Erythroblast (primary cell): Measurements from ENCODE around the gene TTC38.
A peak's percentile ranks its signal among the peaks of the same experiment; 100 is the strongest.
"Not testable (repeated sequence)": the region's sequence is repeated elsewhere in the genome, so short reads cannot be mapped to it uniquely, and the experiment has no call there.

Experiments used
- DNase-seq, 2 experiments: peaks; one replicate each; lab custom pipeline; 2025; lab: John Stamatoyannopoulos, UW
- GATA1 ChIP-seq: IDR thresholded peaks from 2 replicates; pipeline ENCODE4 v1.6.1; 2011; ENCODE audit warnings: low read depth, mild to moderate bottlenecking, control low read depth, low read length, moderate library complexity
- POLR2A ChIP-seq: IDR thresholded peaks from 2 replicates; pipeline ENCODE4 v1.6.1; 2011; ENCODE audit warnings: mild to moderate bottlenecking, low read length

The TTC38 gene

GRCh38 chr22:46256358-46256958 lies 11.3 kb upstream of the TTC38 start:
- DNase-seq = no peak

GRCh38 chr22:46259374-46259773 lies 8.4 kb upstream of the TTC38 start:
- DNase-seq = no peak
- TF ChIP-seq POLR2A (no peak), GATA1 (no peak)

More at GRCh38 chr22:46256358-46256958, 11.3 kb upstream of the TTC38 start:
- TF ChIP-seq POLR2A (no peak), GATA1 (no peak)

DNA sequence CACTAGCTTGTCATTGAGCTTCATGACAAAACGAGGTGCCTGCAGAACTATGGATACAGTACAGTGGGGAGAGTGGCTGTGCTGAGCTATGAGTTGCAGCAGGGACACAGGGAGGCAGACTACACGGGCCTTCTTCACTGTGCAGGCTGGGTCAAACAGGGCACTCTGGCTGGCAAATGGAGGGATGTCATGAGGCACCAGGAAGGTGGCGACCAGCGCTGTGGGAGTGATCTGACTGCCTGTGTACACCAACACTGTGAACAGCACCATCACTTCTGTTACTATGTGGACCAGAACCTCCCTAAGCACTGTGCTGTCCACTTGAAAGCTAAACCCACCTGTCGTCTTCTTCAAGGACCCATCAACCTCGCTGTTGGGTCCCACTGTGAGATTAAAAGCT lies 7.8 kb upstream of the TTC38 start:
- no peak for DNase-seq
- TF ChIP-seq GATA1 (no peak), POLR2A (no peak)

DNA sequence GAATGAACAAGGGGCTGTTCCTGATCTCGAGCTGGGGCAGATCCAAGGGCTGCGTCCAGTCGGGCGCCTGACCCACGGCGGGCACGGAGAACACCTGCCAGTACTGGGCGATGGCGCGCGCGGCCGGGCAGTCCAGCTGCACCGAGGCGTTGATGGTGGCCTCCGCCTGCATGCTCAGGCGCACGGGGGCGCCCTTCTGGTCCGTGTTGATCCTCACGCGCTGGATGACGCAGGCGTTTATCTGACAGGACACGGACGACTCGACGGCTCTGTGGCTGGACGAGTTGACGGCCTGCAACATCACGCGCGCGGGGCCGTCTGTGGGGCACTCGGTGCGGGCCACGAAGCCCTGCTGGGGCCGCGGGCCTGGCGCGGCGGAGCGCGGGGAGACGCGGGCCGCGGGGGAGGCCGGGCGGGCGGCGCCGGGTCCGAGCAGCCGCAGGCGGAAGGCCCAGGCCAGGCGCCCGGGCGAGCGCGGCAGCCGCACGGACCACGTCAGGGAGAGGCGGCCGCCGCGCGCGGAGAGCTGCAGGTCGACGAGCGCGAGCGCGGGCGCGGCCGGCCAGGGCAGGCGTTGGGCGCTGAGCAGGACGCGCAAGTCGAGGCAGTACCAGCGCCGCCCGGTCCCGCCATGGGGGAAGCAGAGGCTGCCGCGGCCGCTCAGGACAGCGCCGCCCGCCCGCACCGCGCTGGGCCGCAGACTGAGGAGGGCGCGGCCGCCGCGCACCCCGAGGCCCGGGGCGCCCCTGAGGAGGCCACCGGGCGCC lies 5.2 kb upstream of the TTC38 start:
- peak; percentile 76 to 88 for DNase-seq
- TF ChIP-seq POLR2A (no peak), GATA1 (no peak)

DNA sequence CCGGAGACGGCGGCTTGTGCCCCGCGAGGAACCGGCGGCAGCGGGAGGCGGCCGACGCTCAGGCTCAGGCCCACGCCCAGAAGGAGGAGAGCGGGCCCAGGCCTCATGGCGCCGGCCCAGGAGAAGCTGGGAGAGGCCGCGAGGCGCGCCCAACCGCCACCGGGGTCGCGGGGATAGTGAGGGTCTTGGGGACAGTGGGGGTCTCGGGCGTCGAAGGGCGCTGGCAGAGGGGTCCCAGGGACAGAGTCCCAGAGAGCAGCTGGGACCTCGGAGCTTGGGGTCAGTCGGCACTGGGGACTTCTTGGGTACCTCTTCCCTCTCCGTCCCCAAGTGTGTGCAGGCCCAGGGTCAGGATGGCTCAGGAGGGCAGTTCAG lies 4.6 kb upstream of the TTC38 start, which contains the start of gene PKDREJ:
Gene PKDREJ, minus strand, starts transcription at position 128 of the 375 bp plus-strand sequence. Its CDS starts 21 bp downstream, at position 107.
- DNase-seq = no peak
- TF ChIP-seq POLR2A (no peak), GATA1 (no peak)

DNA sequence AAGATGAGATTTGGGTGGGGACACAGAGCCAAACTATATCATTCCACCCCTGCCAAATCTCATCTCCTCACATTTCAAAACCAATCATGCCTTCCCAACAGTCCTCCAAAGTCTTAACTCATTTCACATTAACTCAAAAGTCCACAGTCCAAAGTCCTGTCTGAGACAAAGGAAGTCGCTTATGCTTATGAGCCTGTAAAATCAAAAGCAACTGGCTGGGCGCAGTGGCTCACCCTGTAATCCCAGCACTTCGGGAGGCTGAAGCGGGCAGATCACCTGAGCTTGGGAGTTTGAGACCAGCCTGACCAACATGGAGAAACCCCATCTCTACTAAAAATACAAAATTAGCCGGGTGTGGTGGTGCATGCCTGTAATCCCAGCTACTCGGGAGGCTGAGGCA lies 3.3 kb upstream of the TTC38 start:
- not testable (repeated sequence) for DNase-seq

GRCh38 chr22:46265627-46266026 lies 2.2 kb upstream of the TTC38 start:
- not testable (repeated sequence) for DNase-seq

- TF ChIP-seq POLR2A = no peak
- TF ChIP-seq GATA1 = no peak
- DNase-seq = no peak
Observed at GRCh38 chr22:46269564-46269963, 1.8 kb downstream of the TTC38 start.

DNA sequence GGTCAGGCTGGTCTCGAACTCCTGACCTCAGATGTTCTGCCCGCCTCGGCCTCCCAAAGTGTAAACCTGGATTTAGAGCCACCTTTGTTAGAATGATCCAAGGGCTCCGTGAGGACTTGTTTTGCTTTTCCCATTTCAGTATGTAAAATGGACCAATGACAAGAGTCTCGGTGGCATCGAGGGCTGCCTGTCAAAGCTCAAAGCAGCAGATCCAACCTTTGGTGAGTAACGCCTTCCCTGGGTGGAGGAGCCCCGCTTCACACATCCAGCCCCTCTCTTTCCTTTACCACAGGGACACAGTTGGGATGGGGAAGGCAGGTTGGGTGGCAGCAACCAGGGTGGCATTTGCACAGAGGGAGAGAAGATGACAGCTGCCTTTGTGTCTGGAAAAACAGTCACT lies 4.4 kb downstream of the TTC38 start:
- no peak for TF ChIP-seq GATA1
- TF ChIP-seq POLR2A = no peak
- DNase-seq = no peak

- no peak for DNase-seq
- TF ChIP-seq GATA1 (no peak), POLR2A (no peak)
Observed at GRCh38 chr22:46272762-46273431, 5.1 kb downstream of the TTC38 start.

- DNase-seq = no peak
- TF ChIP-seq POLR2A (no peak), GATA1 (no peak)
Observed at GRCh38 chr22:46273432-46274148, 5.8 kb downstream of the TTC38 start.

- TF ChIP-seq GATA1 (no peak), POLR2A (no peak)
Observed at GRCh38 chr22:46274381-46274780, 6.6 kb downstream of the TTC38 start.

DNA sequence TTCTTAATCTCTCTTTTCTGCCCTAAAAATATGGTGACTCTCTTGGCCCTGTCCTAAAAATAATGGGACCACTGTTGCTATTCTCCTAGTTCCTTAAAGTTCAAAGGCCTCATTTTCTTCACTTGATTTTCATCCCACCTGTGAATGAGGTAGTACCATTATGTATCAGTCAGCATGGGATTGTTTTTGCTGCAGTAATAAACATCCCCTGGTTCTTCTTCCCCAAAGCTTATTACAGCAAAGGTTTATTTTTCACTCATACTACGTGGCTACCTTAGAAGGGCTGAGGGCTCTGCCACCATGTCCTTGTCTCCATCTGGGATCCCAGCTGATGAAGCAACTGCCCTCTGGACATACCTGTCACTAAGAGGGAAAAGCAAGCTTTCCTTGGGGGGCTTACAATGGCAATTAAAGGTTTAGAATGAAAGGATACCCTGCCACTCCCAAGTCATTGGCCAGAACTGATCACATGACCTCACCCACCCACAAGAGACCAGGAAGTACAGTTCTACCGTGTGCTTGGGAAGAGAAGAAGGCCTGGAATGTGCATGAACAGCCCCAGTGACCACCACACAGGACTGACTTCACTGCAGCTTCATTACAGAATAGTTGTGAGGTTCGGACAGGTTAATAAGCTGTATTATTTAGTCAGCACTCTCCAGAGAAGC lies 7.8 kb downstream of the TTC38 start:
- TF ChIP-seq POLR2A = no peak
- TF ChIP-seq GATA1 = no peak
- DNase-seq = no peak

More at GRCh38 chr22:46274381-46274780, 6.6 kb downstream of the TTC38 start:
- no peak for DNase-seq
